Activated naive CD8-positive, alpha-beta T cell treated with anti-CD3 and anti-CD28 coated beads, Interleukin-2, amount 50 U/mL, for 24 hours (primary cell): ENCODE measurements around the gene GTF2A1L.
"Not testable (repeated sequence)": the region's sequence is repeated elsewhere in the genome, so short reads cannot be mapped to it uniquely, and the experiment has no call there.

ENCODE experiments used
- ATAC-seq: fragments of 150-1000 bp; cut with Tn5 transposase; one replicate; pipeline ENCODE4 v1.10.0; 2021
- DNase-seq: peaks from one replicate; pipeline ENCODE4 v3.0.0; 2021
- H3K27ac Mint-ChIP-seq: one replicate; pipeline ENCODE4 v1.8.0; 2021; ENCODE audit warnings: mild to moderate bottlenecking, mixed read lengths
- H3K27me3 Mint-ChIP-seq: one replicate; pipeline ENCODE4 v1.8.0; 2021; ENCODE audit warnings: mixed read lengths
- H3K36me3 Mint-ChIP-seq: one replicate; pipeline ENCODE4 v1.8.0; 2021; ENCODE audit warnings: low read depth, mixed read lengths
- H3K4me1 Mint-ChIP-seq: one replicate; pipeline ENCODE4 v1.8.0; 2021; ENCODE audit warnings: mixed read lengths
- H3K4me3 Mint-ChIP-seq: one replicate; pipeline ENCODE4 v1.8.0; 2021; ENCODE audit warnings: mild to moderate bottlenecking, moderate library complexity, mixed read lengths
- H3K9me3 Mint-ChIP-seq: one replicate; pipeline ENCODE4 v1.8.0; 2021; ENCODE audit warnings: mixed read lengths

The GTF2A1L gene

GRCh38 chr2:48699348-48699930 is 81.8 kb downstream of the GTF2A1L start:
- H3K4me3 Mint-ChIP-seq = no peak overlapping the region
- no peak overlapping the region for H3K27ac Mint-ChIP-seq
- ATAC-seq (no peak), DNase-seq (no peak)
- H3K9me3 Mint-ChIP-seq = no peaks in the 10 kb centered on the region
- H3K36me3 Mint-ChIP-seq = no peaks in the 10 kb centered on the region
- no peaks in the 10 kb centered on the region for H3K4me1 Mint-ChIP-seq
- H3K27me3 Mint-ChIP-seq = peaks cover 2% of the 10 kb centered on the region

- ATAC-seq = not testable (repeated sequence)
Observed at GRCh38 chr2:48703621-48704020, 86.0 kb downstream of the GTF2A1L start.

GRCh38 chr2:48707466-48707865 is 89.8 kb downstream of the GTF2A1L start:
- ATAC-seq = no peak
- H3K27me3 Mint-ChIP-seq = no peaks in the 10 kb centered on the region
- H3K27ac Mint-ChIP-seq = no peak overlapping the region
- no peaks in the 10 kb centered on the region for H3K4me1 Mint-ChIP-seq
- no peak for DNase-seq
- no peaks in the 10 kb centered on the region for H3K9me3 Mint-ChIP-seq
- H3K36me3 Mint-ChIP-seq = no peaks in the 10 kb centered on the region
- no peak overlapping the region for H3K4me3 Mint-ChIP-seq

More at GRCh38 chr2:48703621-48704020, 86.0 kb downstream of the GTF2A1L start:
- H3K4me3 Mint-ChIP-seq, H3K4me1 Mint-ChIP-seq, H3K9me3 Mint-ChIP-seq, DNase-seq, H3K27me3 Mint-ChIP-seq, H3K27ac Mint-ChIP-seq, H3K36me3 Mint-ChIP-seq: not testable (repeated sequence)

DNA sequence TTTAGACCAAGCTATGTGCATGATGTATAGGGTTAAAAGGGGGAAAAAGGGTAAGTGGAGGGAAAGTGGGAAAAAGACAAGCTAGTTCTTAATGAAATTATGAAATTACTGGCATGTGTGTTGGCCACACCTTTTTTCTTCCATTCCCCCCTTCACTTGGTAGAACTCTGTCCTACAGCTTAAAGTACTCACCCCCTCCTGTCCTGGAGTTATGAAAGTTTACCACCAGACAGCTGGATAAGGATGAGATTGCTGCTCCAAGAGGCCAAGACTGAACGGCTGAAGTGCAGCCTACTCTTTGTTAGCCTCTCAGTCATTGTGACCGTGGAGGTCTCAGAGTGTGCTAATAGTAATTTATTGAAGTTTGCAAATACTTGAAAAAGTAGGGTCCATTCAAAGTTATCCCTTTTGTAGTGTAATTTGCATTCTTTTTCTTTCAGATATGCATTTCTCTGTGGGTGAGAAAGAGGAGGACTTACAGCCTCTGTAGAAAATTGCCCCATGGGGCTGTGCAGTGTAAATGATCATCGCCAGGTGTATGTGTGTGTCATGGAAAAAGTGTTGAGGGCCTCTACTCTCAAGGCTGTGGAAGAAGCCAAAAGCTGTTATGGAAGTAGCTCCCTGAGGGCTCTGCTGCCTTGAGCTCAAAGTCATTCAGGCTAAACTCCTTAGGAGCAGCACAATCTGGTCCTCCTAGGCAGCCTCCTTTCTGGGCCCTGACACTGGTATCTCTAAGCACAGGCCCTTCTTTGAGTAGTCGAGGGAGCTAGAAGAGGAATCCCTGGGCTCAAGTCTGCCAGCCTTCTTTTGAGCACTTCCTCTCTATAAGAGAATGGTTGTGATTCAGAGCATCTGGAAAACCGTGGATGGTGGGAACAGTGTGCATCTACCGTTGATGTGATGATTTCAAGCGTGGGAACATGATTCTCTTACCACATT is 91.7 kb downstream of the GTF2A1L start:
- DNase-seq = no peak
- H3K9me3 Mint-ChIP-seq = no peaks in the 10 kb centered on the region
- no peaks in the 10 kb centered on the region for H3K4me1 Mint-ChIP-seq
- H3K27me3 Mint-ChIP-seq = no peaks in the 10 kb centered on the region
- no peak overlapping the region for H3K4me3 Mint-ChIP-seq
- no peak overlapping the region for H3K27ac Mint-ChIP-seq
- ATAC-seq = no peak
- H3K36me3 Mint-ChIP-seq = no peaks in the 10 kb centered on the region

DNA sequence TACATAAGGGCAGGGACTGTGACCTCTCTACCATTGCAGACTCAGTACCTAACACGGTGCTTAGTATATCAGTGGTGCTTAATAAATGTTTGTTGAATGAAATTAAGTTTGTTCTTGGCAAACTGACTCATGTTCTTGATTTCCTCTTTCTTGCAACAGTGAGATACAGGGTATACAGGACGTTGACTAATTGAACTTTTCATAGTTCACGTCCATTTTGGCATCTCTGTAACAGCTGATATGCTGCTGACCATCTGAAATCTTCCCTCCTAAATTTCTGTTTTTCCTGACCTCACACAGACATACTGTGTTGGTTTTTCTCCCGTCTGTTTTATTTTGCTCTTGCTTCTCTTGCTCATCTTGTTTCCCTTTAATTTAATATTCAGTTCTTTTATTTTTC is 93.7 kb downstream of the GTF2A1L start:
- H3K4me1 Mint-ChIP-seq = no peaks in the 10 kb centered on the region
- no peaks in the 10 kb centered on the region for H3K36me3 Mint-ChIP-seq
- H3K4me3 Mint-ChIP-seq = no peak overlapping the region
- DNase-seq (no peak), ATAC-seq (no peak)
- H3K27ac Mint-ChIP-seq = no peak overlapping the region
- H3K27me3 Mint-ChIP-seq = no peaks in the 10 kb centered on the region
- H3K9me3 Mint-ChIP-seq = no peaks in the 10 kb centered on the region

- Mint-ChIP-seq H3K4me3 (no peak overlapping the region), H3K36me3 (no peaks in the 10 kb centered on the region), H3K9me3 (no peaks in the 10 kb centered on the region), H3K27ac (no peak overlapping the region), H3K4me1 (no peaks in the 10 kb centered on the region), H3K27me3 (peaks cover 3% of the 10 kb centered on the region)
- no peak for ATAC-seq
- no peak for DNase-seq
Observed at GRCh38 chr2:48712151-48712550, 94.5 kb downstream of the GTF2A1L start.

DNA sequence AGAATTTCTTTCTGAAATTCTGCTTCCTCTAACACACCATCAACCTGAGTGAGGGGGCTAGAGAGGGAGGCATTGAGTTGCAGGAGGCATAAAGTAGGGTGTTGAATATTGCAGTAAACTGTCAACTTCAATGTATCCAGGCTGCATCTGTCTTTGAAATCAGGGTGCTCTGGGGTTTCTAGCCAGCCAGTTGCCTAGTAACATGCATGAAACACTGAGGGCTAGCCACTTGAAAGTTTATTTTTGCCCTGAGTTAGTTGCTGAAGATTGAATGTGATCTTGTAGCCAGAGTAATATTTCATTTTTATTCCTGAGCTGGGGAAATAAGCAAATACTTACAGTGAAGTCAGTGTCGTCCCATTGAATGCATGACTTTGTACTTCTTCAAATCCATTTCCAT is 96.0 kb downstream of the GTF2A1L start:
- Mint-ChIP-seq H3K27me3 (peaks cover 3% of the 10 kb centered on the region), H3K4me3 (no peak overlapping the region), H3K36me3 (no peaks in the 10 kb centered on the region), H3K9me3 (no peaks in the 10 kb centered on the region), H3K4me1 (no peaks in the 10 kb centered on the region), H3K27ac (no peak overlapping the region)
- ATAC-seq (no peak), DNase-seq (no peak)

DNA sequence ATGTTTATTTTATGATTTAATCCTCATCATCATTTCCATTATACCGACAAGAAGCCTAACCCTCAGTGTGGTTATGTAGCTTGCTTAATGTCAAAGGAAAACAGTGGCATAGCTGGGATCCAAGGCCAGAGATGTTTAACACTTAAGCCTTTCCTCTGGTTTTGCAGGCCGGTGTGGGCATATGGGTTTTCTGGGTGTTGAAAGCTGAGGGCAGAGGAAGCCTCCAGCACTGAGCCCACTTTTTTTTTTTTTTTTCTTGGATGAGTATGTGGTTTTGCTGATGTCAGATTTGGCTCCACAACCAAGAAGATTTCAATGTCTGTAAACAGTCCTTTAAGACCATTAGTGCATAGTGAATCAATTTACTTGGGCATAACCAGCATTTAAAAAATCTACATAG is 96.6 kb downstream of the GTF2A1L start:
- DNase-seq (no peak), ATAC-seq (no peak)
- Mint-ChIP-seq H3K27me3 (peaks cover 3% of the 10 kb centered on the region), H3K36me3 (no peaks in the 10 kb centered on the region), H3K4me3 (no peak overlapping the region), H3K4me1 (no peaks in the 10 kb centered on the region), H3K9me3 (no peaks in the 10 kb centered on the region), H3K27ac (no peak overlapping the region)

- no peak overlapping the region for H3K4me3 Mint-ChIP-seq
- no peaks in the 10 kb centered on the region for H3K9me3 Mint-ChIP-seq
- peaks cover 3% of the 10 kb centered on the region for H3K27me3 Mint-ChIP-seq
Observed at GRCh38 chr2:48715042-48715899, 97.6 kb downstream of the GTF2A1L start.

DNA sequence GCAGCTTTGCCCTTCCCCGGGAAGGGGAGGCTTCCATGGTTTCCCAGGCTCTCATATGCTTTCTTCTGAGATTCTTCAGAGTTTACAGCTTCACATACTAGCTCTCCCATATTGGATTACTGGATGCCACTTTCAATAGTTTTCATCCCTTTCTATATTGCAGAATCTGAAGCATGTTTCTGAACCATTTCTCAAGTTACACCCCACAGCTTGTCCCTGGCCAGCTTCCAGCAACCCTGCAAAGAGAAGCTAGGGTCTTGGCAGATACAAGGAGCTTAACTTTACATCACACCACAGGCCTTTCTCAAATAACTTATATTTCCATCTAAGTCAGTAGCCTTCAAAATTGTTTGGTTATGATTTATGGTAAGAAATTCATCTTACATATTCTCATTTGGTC is 98.3 kb downstream of the GTF2A1L start:
- Mint-ChIP-seq H3K27me3 (peaks cover 3% of the 10 kb centered on the region), H3K4me3 (no peak overlapping the region), H3K27ac (no peak overlapping the region), H3K36me3 (no peaks in the 10 kb centered on the region), H3K9me3 (no peaks in the 10 kb centered on the region), H3K4me1 (no peaks in the 10 kb centered on the region)
- ATAC-seq (no peak), DNase-seq (no peak)

More at GRCh38 chr2:48715042-48715899, 97.6 kb downstream of the GTF2A1L start:
- Mint-ChIP-seq H3K27ac (no peak overlapping the region), H3K36me3 (no peaks in the 10 kb centered on the region), H3K4me1 (no peaks in the 10 kb centered on the region)
- ATAC-seq (no peak), DNase-seq (no peak)

DNA sequence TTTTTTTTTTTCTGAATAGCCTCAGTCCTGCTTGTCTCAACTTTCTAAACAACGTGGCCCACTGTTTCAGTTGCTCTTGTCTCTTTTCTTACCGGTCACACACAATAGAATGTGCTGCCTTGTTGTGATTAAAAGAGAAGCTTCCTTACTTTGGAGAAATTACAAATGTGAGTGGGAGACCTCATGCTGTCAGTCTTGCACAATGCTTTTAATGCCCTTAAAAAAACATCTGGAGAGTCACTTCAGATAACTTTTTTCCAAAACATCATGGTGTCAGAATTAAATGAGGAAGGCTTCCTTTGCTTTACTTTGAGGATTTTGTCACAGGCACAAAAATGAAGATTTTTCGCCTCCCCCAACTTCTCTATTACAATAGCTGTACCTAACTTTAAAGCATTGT is 100.2 kb downstream of the GTF2A1L start:
- no peak for DNase-seq
- Mint-ChIP-seq H3K27me3 (peaks cover 3% of the 10 kb centered on the region), H3K9me3 (no peaks in the 10 kb centered on the region), H3K27ac (no peak overlapping the region), H3K36me3 (no peaks in the 10 kb centered on the region), H3K4me3 (no peak overlapping the region), H3K4me1 (no peaks in the 10 kb centered on the region)
- no peak for ATAC-seq

DNA sequence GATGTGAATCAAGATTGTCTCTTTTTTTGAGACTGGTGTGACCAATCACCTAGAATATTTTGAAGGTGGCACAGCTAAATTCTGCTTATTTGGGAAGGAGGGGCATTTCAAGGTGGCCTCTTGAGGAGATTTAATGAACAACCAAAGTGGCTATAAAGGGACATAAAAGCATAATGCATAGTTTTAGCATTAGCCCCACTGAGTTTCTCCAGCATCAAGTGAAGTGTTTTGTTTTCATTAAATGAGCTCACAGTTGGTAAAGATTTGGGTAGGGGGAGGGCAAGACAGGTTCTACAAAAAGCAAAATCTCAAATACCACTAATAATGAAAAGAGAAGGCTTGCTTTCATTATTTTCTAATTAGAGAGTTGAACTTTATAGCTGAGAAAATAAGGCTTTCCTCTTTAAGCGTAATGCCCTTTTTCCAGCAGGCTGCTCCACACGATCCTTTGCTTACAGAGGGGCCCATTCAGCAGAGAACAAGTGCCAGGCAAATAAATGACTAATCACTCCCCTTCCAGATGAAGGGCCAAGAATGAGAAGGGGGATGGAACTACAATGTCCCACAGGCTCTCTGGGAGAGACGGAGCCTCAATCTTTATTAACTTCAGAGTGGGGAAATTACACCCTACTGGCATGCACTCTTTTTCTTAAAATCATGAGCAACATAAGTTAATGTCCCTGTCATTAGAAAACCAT is 102.0 kb downstream of the GTF2A1L start:
- Mint-ChIP-seq H3K4me3 (no peak overlapping the region), H3K27ac (no peak overlapping the region), H3K36me3 (no peaks in the 10 kb centered on the region), H3K4me1 (no peaks in the 10 kb centered on the region), H3K9me3 (no peaks in the 10 kb centered on the region), H3K27me3 (peaks cover 3% of the 10 kb centered on the region)
- no peak for ATAC-seq
- DNase-seq = no peak

DNA sequence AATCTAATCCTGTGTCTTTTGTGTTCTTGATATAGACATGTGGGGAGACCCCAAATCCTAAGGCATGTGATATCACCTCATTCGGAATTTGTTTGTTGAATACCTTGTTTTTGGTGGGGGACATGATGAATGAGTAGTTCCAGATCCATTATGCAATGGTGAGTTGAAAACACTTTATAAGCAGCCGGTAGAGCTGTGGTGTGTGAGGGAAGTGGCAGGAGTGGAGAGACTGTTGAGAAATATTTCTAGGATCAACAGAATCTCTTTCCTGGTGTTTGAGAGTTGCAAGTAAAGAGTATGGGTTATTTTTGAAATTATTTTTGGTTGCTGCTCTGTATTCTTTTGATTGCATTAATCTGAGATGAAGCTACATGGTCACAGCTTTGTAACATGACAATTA is 103.5 kb downstream of the GTF2A1L start:
- H3K27ac Mint-ChIP-seq = no peak overlapping the region
- H3K4me1 Mint-ChIP-seq = no peaks in the 10 kb centered on the region
- DNase-seq (no peak), ATAC-seq (no peak)
- H3K27me3 Mint-ChIP-seq = peaks cover 3% of the 10 kb centered on the region
- H3K36me3 Mint-ChIP-seq = no peaks in the 10 kb centered on the region
- no peaks in the 10 kb centered on the region for H3K9me3 Mint-ChIP-seq
- H3K4me3 Mint-ChIP-seq = no peak overlapping the region

DNA sequence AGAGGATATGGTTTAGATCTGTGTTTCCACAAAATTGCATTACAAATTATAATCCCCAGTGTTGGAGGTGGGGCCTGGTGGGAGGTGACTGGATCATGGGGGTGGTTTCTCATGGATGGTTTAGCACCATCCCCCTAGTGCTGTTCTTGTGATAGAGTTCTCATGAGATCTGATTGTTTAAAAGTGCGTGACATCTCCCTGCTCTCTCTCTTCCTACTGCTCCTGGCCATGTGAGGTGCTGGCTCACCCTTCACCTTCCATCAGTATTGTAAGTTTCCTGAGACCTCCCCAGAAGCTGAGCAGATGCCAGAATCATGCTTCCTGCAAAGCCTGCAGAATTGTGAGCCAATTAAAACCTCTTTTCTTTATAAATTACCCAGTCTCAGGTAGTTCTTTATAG is 104.7 kb downstream of the GTF2A1L start:
- DNase-seq (no peak), ATAC-seq (no peak)
- no peaks in the 10 kb centered on the region for H3K27me3 Mint-ChIP-seq
- H3K9me3 Mint-ChIP-seq = no peaks in the 10 kb centered on the region
- H3K4me1 Mint-ChIP-seq = no peaks in the 10 kb centered on the region
- no peak overlapping the region for H3K4me3 Mint-ChIP-seq
- no peaks in the 10 kb centered on the region for H3K36me3 Mint-ChIP-seq
- no peak overlapping the region for H3K27ac Mint-ChIP-seq
